Endometrium (tissue), 2 donors: ENCODE results near the gene FUT8.

Source experiments
- FAIRE-seq: peaks from 2 replicates; lab custom pipeline; 2012; peaks lifted over from hg19 to GRCh38; lab: Jason Lieb, UNC
- donor health status: control.
- donor health status: control.

Gene FUT8

GRCh38 chr14:65558363-65558762, 145.8 kb downstream of the FUT8 start:
- no peak for FAIRE-seq

GRCh38 chr14:65560340-65561027, 148.0 kb downstream of the FUT8 start:
- no peak for FAIRE-seq

GRCh38 chr14:65564370-65564769, 151.8 kb downstream of the FUT8 start:
- no peak for FAIRE-seq

- no peak for FAIRE-seq
These were observed 153.4 kb downstream of the FUT8 start for GRCh38 chr14:65565948-65566347.

GRCh38 chr14:65566820-65567522, 154.4 kb downstream of the FUT8 start:
- FAIRE-seq = no peak

GRCh38 chr14:65574611-65575010, 162.1 kb downstream of the FUT8 start:
- FAIRE-seq = no peak

- no peak for FAIRE-seq
These were observed 162.9 kb downstream of the FUT8 start for GRCh38 chr14:65575389-65575788.

- no peak for FAIRE-seq
These were observed 168.4 kb downstream of the FUT8 start for GRCh38 chr14:65580973-65581372.

GRCh38 chr14:65581378-65581777, 168.8 kb downstream of the FUT8 start:
- FAIRE-seq = no peak

GRCh38 chr14:65581799-65582198, 169.3 kb downstream of the FUT8 start:
- no peak for FAIRE-seq

- no peak for FAIRE-seq
These were observed 172.7 kb downstream of the FUT8 start for GRCh38 chr14:65585216-65585615.

GRCh38 chr14:65588426-65589140, 176.1 kb downstream of the FUT8 start:
- FAIRE-seq = no peak

GRCh38 chr14:65594153-65594881, 181.8 kb downstream of the FUT8 start:
- no peak for FAIRE-seq

GRCh38 chr14:65594882-65595237, 182.3 kb downstream of the FUT8 start:
- no peak for FAIRE-seq

- no peak for FAIRE-seq
These were observed 186.8 kb downstream of the FUT8 start for GRCh38 chr14:65599375-65599774.

- no peak for FAIRE-seq
These were observed 188.2 kb downstream of the FUT8 start for GRCh38 chr14:65600742-65601141.

- no peak for FAIRE-seq
These were observed 192.0 kb downstream of the FUT8 start for GRCh38 chr14:65604535-65604934.

GRCh38 chr14:65604936-65605335, 192.4 kb downstream of the FUT8 start:
- FAIRE-seq = peak; percentile 43

- no peak for FAIRE-seq
These were observed 193.9 kb downstream of the FUT8 start for GRCh38 chr14:65606460-65606859.

- FAIRE-seq = no peak
These were observed 200.7 kb downstream of the FUT8 start for GRCh38 chr14:65613131-65613650.

GRCh38 chr14:65618996-65619395, 206.5 kb downstream of the FUT8 start:
- no peak for FAIRE-seq

- FAIRE-seq = no peak
These were observed 207.7 kb downstream of the FUT8 start for GRCh38 chr14:65620195-65620594.
